PC-9 (cell line): ENCODE measurements around the gene GAK. TPM values are rescaled to one million over a fixed set of nuclear protein-coding genes. Genes with fewer than 3 reads are reported as not detected.

Source experiments
- BruUV-seq: library from RNA; stranded (reverse); fragments of 400-500 nt; replicated peaks from 2 replicates; lab custom pipeline; 2021; lab: Mats Ljungman, UMichigan
- CTCF ChIA-PET: fragments of 300-600 bp; sonication (Branson Sonifier 250); formaldehyde crosslinking; loops from one replicate; lab custom pipeline; 2022; ENCODE audit warnings: antibody characterized with exemption; lab: Charles Lee
- POLR2A ChIA-PET: fragments of 300-600 bp; sonication (Branson Sonifier 250); formaldehyde crosslinking; loops from one replicate; lab custom pipeline; 2022; ENCODE audit warnings: antibody characterized with exemption; ENCODE audit not compliant: unreplicated experiment; lab: Charles Lee
- DNase-seq, 2 experiments: peaks; one replicate each; pipeline versions ENCODE4 v3.0.0 to v3.0.0-alpha.2; 2015 to 2022; ENCODE audit warnings: mixed read lengths in 1 of 2
- H2AFZ ChIP-seq: fragments of 200-600 bp; sonication (generic); 2 replicates; pipeline ENCODE4 v1.8.1; 2017; ENCODE audit warnings: antibody characterized with exemption
- H3F3A ChIP-seq: fragments of 200-600 bp; sonication (generic); 2 replicates; pipeline ENCODE4 v1.8.1; 2017; ENCODE audit warnings: antibody characterized with exemption, mild to moderate bottlenecking, low read depth; ENCODE audit not compliant: insufficient read depth
- H3K27ac ChIP-seq: fragments of 200-600 bp; sonication (generic); 2 replicates; pipeline ENCODE4 v1.6.1; 2016; ENCODE audit warnings: mixed run types
- H3K27me3 ChIP-seq: fragments of 200-600 bp; sonication (generic); 2 replicates; pipeline ENCODE4 v1.6.1; 2016; ENCODE audit warnings: low read depth, mixed run types; ENCODE audit not compliant: insufficient read depth
- H3K36me3 ChIP-seq: fragments of 200-600 bp; sonication (generic); 2 replicates; pipeline ENCODE4 v1.6.1; 2016; ENCODE audit warnings: low read depth, mixed run types
- H3K4me1 ChIP-seq: fragments of 200-600 bp; sonication (generic); replicated peaks from 2 replicates; pipeline ENCODE4 v1.6.1; 2016; ENCODE audit warnings: mixed run types; ENCODE audit not compliant: insufficient read depth
- H3K4me2 ChIP-seq: fragments of 200-600 bp; sonication (generic); 2 replicates; pipeline ENCODE4 v1.6.1; 2017; ENCODE audit warnings: mixed run types
- H3K4me3 ChIP-seq: fragments of 200-600 bp; sonication (generic); 2 replicates; pipeline ENCODE4 v1.6.1; 2016; ENCODE audit warnings: mixed run types
- H3K79me2 ChIP-seq: fragments of 200-600 bp; sonication (generic); 2 replicates; pipeline ENCODE4 v1.6.1; 2017; ENCODE audit warnings: low read depth, mixed run types
- H3K9me2 ChIP-seq: fragments of 200-600 bp; sonication (generic); 2 replicates; pipeline ENCODE4 v1.8.1; 2017; ENCODE audit warnings: mild to moderate bottlenecking; ENCODE audit not compliant: insufficient read depth
- H3K9me3 ChIP-seq: fragments of 200-600 bp; sonication (generic); 2 replicates; pipeline ENCODE4 v1.8.1; 2016; ENCODE audit warnings: low read depth; ENCODE audit not compliant: insufficient read depth
- H4K20me1 ChIP-seq: fragments of 200-600 bp; sonication (generic); 2 replicates; pipeline ENCODE4 v1.8.1; 2017; ENCODE audit not compliant: insufficient read depth
- CTCF ChIP-seq: fragments of 200-600 bp; sonication (generic); conservative IDR thresholded peaks from 2 replicates; pipeline ENCODE4 v1.6.1; 2017; ENCODE audit warnings: mixed run types, antibody characterized with exemption, mild to moderate bottlenecking, moderate library complexity
- EZH2 ChIP-seq: fragments of 200-600 bp; sonication (generic); IDR thresholded peaks from 2 replicates; pipeline ENCODE4 v1.8.0; 2017; ENCODE audit warnings: antibody characterized with exemption, low read depth
- intact Hi-C: fragments of 100-400 bp; cut with micrococcal nuclease; formaldehyde crosslinking; loops from one replicate; pipeline ENCODE4 v1.10.0; 2022; ENCODE audit not compliant: unreplicated experiment
- total RNA-seq: library from RNA; stranded (reverse); gene quantifications from 2 replicates; pipeline ENCODE4 v1.2.3, GENCODE V29; 2021

GAK gene
- total RNA-seq, 1 experiment from 2014 or later = 114 TPM

- H3K36me3 ChIP-seq = no peaks in the 10 kb centered on the region
- POLR2A ChIA-PET = no interaction called here
- no peaks in the 10 kb centered on the region for H3F3A ChIP-seq
Observed at GRCh38 chr4:898869-899555, 33.1 kb downstream of the GAK start.

DNA sequence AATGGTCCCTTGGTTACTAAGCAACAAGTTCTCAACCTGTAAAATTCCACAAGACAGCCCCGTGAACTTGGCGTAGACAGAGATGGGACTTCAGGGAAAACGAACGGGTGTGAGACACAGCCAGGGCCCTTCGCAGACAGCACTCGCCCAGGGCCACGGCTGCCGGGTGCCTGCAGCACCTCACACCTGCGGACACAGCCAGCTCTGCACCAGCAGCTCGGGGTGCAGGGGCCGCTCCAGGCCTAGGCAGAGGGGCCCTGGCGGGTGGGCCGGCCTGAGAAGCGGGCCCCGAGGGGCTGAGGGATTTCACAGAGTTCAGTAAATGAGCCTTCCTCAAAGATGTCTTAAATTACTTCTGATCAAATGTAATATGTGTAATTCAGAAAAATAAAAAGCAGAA lies 34.0 kb downstream of the GAK start:
- Histone ChIP-seq H3K9me3 (no peaks in the 10 kb centered on the region), H3F3A (no peaks in the 10 kb centered on the region), H3K27ac (no peak overlapping the region), H3K79me2 (no peaks in the 10 kb centered on the region), H3K4me2 (no peak overlapping the region), H3K27me3 (no peaks in the 10 kb centered on the region), H2AFZ (no peak overlapping the region), H3K36me3 (no peaks in the 10 kb centered on the region), H3K4me1 (no peaks in the 10 kb centered on the region), H4K20me1 (peaks cover 15% of the 10 kb centered on the region; the same call in 1 of the 2 replicates), H3K4me3 (no peak overlapping the region), H3K9me2 (no peaks in the 10 kb centered on the region)
- intact Hi-C loops = no loop called here
- CTCF ChIA-PET = no interaction called here
- TF ChIP-seq EZH2 = no peak
- TF ChIP-seq CTCF = no peak
- DNase-seq = no peak
- no TSS peak for BruUV-seq
- POLR2A ChIA-PET = no interaction called here

More at GRCh38 chr4:898869-899555, 33.1 kb downstream of the GAK start:
- intact Hi-C loops = no loop called here
- no peak overlapping the region for H3K4me2 ChIP-seq
- BruUV-seq = no TSS peak
- H3K27me3 ChIP-seq = no peaks in the 10 kb centered on the region
- no peak overlapping the region for H3K4me3 ChIP-seq
- no peaks in the 10 kb centered on the region for H3K9me3 ChIP-seq
- CTCF ChIA-PET = no interaction called here
- no peaks in the 10 kb centered on the region for H3K4me1 ChIP-seq
- no peaks in the 10 kb centered on the region for H3K79me2 ChIP-seq
- H3K27ac ChIP-seq = no peak overlapping the region
- DNase-seq = no peak
- H2AFZ ChIP-seq = no peak overlapping the region
- TF ChIP-seq EZH2 = no peak
- no peak for TF ChIP-seq CTCF
- H4K20me1 ChIP-seq = peaks cover 15% of the 10 kb centered on the region; the same call in 1 of the 2 replicates
- no peaks in the 10 kb centered on the region for H3K9me2 ChIP-seq

- Histone ChIP-seq H3K4me3 (no peak overlapping the region), H3K79me2 (no peaks in the 10 kb centered on the region), H3K9me3 (no peaks in the 10 kb centered on the region), H4K20me1 (peaks cover 15% of the 10 kb centered on the region; the same call in 1 of the 2 replicates), H3K4me2 (no peak overlapping the region), H3K27me3 (no peaks in the 10 kb centered on the region), H3K27ac (no peak overlapping the region), H3K4me1 (no peaks in the 10 kb centered on the region), H3K36me3 (no peaks in the 10 kb centered on the region), H2AFZ (no peak overlapping the region), H3F3A (no peaks in the 10 kb centered on the region), H3K9me2 (no peaks in the 10 kb centered on the region)
- CTCF ChIA-PET = interaction anchor here (0.5 kb wide), 1 partner anchor 828 kb away, joined by 3 read pairs; no protein-coding TSS in a partner anchor
- DNase-seq = no peak
- intact Hi-C loops = no loop called here
- BruUV-seq = no TSS peak
- no peak for TF ChIP-seq EZH2
- TF ChIP-seq CTCF = no peak
- POLR2A ChIA-PET = no interaction called here
Observed at GRCh38 chr4:896630-897029, 35.5 kb downstream of the GAK start.
